Islet of Langerhans (tissue), 1 donor: ENCODE results near the gene VAMP1.
A peak's percentile ranks its signal among the peaks of the same experiment; 100 is the strongest.

Experiments
- FAIRE-seq: peaks from one replicate; lab custom pipeline; 2011; peaks lifted over from hg19 to GRCh38; lab: Jason Lieb, UNC

Gene VAMP1

DNA sequence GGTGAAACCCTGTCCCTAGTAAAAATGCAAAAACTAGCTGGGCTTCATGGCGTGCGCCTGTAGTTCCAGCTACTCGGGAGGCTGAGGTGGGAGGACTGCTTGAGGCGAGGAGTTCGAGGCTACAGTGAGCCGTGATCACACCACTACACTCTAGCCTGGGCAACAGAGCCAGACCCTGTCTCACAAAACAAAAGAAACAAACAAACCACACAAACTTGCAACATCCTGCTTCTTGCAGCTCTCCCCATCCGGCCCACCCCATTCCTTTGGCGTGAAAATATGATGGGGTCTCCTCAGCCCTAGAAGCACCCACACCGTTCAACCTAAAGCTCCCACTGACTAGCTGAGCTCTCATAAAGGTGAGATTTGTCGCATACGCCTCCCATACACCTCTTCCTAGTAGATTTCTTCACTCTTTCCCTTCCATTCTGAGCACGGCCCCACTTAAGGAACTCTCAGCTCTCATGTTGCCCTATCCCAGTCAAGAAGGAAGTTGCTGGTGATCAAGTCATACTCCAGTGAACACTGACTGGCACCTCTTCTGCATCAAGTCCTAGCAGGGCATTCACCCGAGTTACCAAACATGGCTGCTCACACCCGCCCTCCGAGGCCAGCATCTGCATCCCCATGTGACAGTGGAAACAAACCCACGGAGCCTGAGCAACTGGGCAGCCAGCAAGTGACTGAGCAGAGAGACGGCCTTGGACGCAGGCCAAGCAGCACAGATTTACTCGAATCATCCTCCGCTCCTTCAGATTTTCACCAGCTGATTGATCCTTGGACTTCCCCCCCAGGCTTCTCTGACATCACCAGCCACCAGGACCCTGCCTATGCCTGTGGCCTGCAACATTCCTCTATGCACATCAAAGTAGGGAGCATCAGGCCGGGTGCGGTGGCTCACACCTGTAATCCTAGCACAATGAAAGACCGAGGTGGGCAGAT, 44.6 kb downstream of the VAMP1 start:
- no peak for FAIRE-seq

DNA sequence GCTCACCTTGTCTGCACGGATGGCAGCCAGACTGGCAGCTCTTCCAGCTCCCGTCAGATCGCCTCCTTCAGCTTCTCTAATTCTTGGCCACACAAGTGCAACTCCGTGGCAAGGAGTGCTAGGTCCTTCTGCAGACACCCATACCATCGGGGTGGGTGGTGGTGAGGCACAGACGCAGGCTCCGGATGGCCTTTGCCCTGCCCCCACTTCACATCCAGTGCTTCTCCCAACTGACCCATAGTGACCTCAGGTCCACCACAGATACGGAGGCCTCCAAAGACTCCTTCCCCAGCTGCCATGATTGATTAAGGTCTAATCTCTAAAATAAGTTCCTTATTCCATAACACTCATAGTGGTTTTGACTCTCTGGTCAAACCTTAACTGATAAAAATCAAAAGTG, 45.6 kb downstream of the VAMP1 start:
- no peak for FAIRE-seq

DNA sequence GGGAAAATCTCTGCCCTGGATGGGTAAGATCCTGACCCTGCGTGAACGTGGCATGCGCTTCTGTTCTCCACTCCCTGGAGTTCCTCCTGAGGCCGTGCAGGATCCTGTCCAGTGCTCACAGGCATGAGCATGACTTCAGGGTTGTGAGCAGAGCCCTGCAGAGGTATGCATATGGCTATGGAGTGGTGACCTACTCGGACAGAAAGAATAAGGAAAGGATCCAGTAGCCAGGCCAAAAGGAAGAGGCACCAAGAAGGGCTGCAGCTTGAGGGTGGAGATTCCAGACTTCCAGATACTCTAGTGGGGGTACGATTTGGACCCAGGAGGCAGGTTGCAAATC, 46.5 kb downstream of the VAMP1 start:
- FAIRE-seq = no peak

DNA sequence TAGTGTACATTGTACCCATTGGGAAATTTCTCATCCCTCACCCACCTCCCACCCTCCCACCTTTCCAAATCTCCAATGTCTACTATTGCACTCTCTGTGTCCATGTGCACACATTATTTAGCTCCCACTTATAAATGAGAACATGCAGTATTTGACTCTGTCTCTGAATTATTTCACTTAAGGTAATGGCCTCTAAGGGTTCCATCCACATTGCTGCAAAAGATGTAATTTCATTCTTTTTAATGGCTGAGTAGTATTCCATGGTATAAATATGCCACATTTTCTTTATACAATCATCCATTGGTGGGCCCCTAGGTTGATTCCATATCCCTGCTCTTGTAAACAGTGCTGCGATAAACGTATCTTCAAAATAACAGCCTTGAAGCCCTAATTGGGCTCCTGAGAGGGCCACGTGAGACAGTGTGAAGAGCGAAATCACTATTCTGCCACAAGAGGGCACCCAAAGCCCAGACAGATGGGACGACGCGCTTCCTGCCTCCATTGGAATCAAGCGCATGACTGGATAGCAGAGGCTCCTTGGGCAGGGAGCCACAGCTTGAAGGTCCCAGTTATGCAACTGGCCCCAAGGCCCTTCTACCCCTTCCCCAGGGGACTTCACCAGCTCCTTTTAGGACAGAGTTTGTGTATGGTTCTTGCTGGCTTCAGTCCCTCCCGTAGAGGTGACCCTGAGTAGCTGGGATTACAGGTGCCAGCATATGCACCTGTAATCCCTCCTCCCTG, 47.0 kb downstream of the VAMP1 start:
- peak; percentile 70 for FAIRE-seq

DNA sequence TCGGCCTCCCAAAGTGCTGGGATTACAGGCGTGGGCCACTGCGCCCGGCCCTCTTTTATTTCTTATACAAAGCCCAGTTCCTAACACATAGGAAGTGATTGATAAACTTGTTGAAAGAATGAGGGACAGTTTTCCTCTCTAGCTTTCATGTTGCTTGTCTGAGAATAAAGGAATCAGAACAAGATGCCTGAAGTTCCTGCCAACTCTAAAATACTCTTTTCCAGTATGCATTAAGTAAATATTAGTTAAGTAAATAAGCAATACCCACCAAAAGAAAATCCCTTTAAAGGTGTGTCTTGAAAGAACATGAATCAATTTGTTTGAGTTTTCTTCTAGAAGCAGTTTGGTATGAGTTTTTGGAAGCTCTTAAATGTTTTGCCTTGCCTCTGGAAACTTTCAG, 50.1 kb downstream of the VAMP1 start:
- no peak for FAIRE-seq

DNA sequence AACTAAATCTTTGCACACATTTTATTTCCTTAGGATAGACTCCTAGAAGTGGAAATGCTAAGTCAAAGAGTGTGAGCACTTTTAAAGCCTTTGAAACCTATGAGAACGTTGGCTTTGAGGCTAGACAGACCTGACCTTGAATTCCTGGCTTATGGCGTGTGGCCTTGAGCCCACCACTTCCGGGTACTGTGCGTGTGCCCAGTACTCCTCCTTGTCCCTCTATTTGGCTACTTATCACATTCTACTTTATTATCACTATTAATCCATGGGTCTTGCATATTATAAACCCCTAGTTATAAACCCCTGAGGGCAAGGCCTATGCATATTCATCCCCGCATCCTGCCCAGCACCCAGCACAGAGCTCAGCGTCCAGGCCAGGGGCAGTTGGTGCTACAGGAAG, 51.7 kb downstream of the VAMP1 start:
- no peak for FAIRE-seq

DNA sequence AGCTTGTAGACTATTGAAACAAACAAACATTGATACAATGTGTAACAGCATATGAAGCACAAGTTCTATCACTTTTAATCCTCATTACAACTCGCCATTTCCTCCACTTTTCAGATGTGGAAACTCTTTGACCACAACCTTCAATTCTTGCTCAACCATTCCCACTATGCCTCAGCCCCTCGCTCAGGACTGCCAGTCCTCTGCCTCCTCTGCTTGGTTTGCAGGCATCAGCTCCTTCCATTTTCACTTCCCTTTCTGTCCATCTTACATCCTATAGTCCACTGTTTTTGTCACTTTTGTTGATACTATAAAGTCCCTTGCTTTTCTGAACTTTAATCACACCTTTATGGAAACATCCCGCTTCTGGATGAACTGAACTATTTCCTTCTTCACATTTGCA, 53.9 kb downstream of the VAMP1 start:
- no peak for FAIRE-seq
